Stimulated activated CD4-positive, alpha-beta T cell treated with anti-CD3 and anti-CD28 coated beads, TNF-alpha, amount 100 ng/mL, for 24 hours (primary cell): ENCODE results near the gene QRFPR.
"Not testable (repeated sequence)": the region's sequence is repeated elsewhere in the genome, so short reads cannot be mapped to it uniquely, and the experiment has no call there.

Experiments
- DNase-seq, 3 experiments: peaks; one replicate each; pipeline ENCODE4 v3.0.0-alpha.2; 2020; ENCODE audit warnings: low read depth in 3 of 3

The QRFPR gene

DNA sequence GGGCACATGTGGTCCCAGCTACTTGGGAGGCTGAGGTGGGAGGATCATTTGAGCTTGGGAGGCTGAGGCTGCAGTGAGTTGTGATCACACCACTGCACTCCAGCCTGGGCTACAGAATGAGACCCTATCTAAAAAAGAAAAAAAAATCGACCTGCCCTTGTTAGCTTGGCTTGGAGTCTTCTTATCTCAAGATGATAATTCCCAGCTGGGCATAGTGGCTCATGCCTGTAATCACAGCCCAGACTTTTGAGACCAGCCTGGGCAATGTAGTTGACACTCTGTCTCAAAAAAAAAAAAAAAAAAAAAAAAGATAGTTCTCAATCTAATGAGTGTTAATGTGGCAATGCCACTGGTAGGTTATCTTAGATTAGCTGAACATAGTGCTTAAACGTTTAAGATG, 41.0 kb downstream of the QRFPR start:
- DNase-seq, result no peak

DNA sequence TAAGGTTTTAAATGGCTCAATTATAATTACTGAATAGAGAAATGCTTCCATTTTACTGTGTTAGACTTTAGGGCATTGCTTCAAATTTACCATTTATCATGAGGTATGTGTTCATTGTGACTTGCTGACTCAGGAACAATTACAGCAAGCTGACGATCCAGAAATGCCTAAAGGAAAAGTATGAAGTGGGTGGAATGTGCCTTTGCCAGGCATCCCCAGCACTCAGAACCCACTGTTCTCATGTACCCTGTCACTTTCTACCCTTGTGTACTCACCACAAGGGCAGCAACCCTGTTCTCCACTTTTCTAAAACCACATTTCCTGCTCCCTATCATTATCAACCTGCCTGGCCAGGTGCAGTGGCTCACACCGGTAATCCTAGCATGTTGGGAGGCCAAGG, 41.5 kb downstream of the QRFPR start:
- DNase-seq, result no peak

DNA sequence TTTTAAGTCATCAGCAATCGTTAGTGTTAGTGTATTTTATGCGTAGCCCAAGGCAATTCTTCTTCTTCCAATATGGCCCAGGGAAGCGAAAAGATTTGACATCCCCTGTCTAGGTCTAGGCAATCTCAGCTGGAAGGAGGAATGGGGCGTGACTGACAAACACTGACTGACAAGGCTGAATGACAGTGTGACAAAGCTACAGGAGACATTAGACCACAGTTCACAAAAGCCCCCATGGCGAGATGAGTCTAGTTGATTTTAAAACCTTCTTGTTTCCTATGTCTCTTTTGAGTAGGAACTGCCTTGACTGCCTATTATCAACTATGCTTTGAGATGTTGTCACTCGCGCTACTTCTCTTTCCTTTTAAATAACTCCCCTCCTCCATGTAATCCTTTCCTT, 42.3 kb downstream of the QRFPR start:
- DNase-seq, result no peak

- no peak for DNase-seq
These were observed 44.1 kb downstream of the QRFPR start for GRCh38 chr4:121336706-121337105.

DNA sequence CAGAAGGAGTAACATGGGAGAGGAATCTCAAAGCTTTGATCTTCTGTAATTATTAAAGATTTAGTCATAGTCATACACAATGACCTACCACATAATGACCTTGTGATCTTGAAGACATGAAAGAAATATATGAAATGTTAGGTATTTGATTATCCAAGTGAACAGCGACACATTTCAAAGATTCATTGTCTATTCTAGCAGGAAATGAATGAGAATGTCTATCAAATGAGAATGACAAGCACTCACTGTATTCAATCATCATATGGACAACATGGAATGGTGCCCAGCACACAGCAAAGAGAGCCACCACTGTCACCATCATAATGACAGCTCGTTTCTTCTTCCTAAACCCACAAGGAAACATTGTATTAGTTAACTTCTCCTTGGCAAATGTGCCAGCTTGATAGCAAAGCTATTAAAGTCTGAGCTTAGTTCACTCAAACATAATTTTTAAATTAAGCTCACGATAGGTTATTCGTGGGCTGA, 50.6 kb downstream of the QRFPR start:
- no peak for DNase-seq

GRCh38 chr4:121326597-121326996, 54.2 kb downstream of the QRFPR start:
- DNase-seq, result no peak

GRCh38 chr4:121324331-121324730, 56.5 kb downstream of the QRFPR start:
- no peak for DNase-seq

DNA sequence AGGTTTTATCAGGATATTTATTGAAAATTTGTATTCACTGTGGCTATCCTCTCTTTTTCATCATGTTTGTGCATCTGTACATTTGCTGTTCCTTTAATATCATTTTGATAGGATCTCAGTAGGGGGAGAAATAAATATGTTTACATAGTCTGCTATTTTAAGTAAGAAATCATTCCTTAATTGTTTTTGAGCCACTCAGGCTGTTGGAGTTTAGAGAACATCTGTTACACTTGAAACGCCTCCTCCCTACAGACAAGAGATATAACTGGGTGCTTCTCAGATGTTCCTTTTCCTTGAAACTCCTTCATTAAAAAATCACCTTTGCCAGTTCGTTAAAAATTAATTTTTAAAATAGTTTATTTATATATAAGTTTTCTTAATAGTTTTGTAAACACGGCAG, 59.4 kb downstream of the QRFPR start:
- DNase-seq, result no peak

GRCh38 chr4:121316091-121316490, 64.7 kb downstream of the QRFPR start:
- DNase-seq, result no peak

- not testable (repeated sequence) for DNase-seq
These were observed 67.4 kb downstream of the QRFPR start for GRCh38 chr4:121313430-121313829.

GRCh38 chr4:121308828-121309227, 72.0 kb downstream of the QRFPR start:
- no peak for DNase-seq

DNA sequence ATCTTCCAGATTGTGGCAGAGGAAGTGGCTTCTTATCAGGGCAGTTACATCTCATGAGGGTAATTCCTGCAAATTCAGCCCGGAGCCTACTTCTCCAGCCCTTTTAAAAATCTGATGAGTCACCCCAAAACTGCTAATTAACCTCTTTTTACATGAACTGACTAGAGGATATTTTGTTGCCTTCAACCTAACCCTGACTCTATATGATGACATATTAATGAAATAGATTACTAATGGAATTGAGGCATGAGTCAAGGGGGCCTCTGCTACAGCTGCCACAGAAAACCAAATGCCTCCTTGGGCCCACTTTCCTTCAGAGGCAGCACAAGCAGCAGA, 72.5 kb downstream of the QRFPR start:
- DNase-seq, result no peak

DNA sequence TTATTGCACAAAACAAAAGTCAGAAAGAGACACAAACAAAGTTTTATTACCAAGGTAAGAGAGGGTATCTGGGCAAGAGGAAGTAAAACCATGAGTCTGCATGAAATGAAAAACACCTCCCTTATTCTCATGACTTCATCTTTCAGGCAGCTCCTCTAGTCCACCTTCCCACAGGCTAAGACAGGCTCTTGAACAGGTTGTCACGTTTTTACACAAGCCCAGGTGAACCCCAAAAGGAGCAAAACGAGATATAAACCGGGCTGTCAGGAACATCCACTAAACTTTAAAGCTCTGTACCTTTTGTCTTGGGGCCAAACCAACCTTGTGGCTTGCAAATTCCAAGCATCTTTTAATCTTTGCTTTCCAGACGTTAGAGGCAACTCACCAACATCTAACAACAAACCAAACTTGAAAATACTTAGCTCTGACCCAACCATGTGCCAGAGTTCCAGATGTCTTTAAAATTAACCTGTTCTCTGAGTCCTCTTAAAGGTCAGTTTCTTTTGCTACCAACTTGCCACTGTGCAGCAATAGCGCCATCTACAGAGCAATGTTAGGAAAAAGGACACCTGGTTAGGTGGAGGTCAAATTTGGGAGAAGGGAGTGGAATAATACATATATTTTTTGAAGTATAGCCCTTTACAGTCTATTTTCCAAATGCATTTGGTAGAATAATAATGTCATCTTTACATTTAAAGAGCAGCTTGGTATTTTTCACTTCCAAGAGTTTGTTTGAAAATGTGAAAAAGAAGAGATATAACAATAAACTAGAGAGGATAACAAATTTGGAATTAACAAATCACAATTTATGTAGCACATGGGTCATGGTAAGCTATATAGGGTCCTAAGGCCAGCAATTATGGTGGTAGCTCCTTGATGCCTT, 73.1 kb downstream of the QRFPR start:
- DNase-seq, result peak in 2 of 3 experiments; percentile 8 to 27

DNA sequence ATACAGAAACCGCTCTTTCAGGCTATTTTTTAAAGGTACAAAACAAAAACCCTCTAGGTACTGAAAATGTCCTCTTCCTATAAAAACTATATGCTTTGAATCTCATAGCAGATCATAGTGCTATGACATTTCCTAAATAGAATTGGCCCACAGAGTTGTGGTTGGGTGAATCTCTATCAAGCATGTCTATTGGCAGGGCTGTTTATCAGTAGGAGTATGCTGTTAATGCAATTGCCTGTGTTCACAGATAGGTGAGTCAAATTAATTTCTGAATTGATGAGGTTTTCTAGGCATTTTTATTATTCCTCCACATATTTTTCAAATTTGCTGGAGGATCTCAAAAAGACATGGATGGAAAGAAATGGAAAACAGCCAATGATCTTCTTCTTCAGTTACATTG, 73.9 kb downstream of the QRFPR start:
- no peak for DNase-seq

DNA sequence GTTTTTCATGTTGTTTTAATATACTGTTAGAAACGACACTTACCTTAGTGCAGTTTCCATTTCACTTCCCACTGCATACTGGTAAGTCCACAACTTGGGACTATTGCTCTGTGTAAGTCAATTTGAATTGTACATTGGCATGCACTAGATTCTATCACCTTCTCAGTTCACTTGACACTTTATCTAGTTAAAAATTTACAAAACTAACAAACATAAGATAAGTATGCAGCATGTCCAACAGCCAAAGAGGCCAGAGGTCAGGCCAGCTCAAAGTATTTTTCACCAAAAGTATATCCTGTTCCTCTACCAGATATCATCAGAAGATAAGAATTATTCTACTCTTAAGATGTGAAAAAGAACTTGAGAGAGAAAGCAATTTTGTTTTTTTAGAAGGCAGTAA, 75.9 kb downstream of the QRFPR start:
- no peak for DNase-seq

DNA sequence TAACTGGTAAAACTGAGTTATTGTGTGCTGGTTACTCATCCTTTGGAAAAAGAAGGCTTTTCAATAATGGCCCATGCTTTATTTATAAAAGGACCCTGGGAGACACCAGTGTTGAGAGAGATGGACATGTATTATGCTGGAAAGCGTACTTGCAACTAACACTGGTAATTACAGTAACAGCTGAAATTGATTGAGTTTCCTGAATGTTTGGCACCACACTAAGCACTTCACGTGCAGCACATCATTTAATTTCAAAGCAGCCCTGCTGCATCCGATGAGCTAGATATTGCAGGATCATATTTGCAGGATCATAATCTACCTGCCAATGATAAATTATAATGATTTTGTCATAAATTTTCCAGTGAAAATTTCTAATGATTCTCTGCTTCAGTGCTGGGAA, 81.5 kb downstream of the QRFPR start:
- no peak for DNase-seq

DNA sequence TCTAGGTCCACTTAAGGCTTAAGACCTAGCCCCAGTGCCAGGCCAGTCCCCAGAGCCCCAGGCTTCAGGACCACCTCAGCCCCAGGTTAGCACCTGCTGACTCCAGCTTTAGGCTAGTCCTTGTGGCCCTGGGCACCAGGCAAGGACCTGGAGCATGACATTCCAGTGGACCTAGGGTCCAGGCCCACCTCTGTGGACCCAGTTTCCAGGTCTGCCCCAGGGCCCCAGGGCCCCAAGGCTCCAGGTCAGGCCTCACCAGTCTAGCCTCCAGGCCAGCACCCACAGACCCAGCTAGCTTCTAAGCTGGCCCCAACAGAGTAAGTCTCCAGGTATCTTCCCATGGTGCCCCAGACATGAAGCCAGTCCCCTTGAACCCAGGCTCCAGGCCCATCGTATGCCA, 97.5 kb downstream of the QRFPR start:
- DNase-seq, result no peak

- no peak for DNase-seq
These were observed 100.4 kb downstream of the QRFPR start for GRCh38 chr4:121280425-121280824.

GRCh38 chr4:121278811-121279368, 101.9 kb downstream of the QRFPR start:
- no peak for DNase-seq
